Glutamatergic neuron (in vitro differentiated cells): ENCODE measurements around the gene SYTL1. TPM values are rescaled to one million over a fixed set of nuclear protein-coding genes. Genes with fewer than 3 reads are reported as not detected.
"Not testable (repeated sequence)": the region's sequence is repeated elsewhere in the genome, so short reads cannot be mapped to it uniquely, and the experiment has no call there.

Source experiments
- DNase-seq: peaks from one replicate; pipeline ENCODE4 v3.0.0; 2022
- H3K27ac Mint-ChIP-seq: one replicate; pipeline ENCODE4 v1.8.0; 2020; ENCODE audit warnings: mild to moderate bottlenecking, mixed read lengths, inconsistent platforms; ENCODE audit not compliant: unreplicated experiment
- H3K27me3 Mint-ChIP-seq: one replicate; pipeline ENCODE4 v1.8.0; 2020; ENCODE audit warnings: mild to moderate bottlenecking, moderate library complexity, mixed read lengths, inconsistent platforms; ENCODE audit not compliant: unreplicated experiment
- H3K36me3 Mint-ChIP-seq: one replicate; pipeline ENCODE4 v1.8.0; 2020; ENCODE audit warnings: mild to moderate bottlenecking, mixed read lengths, inconsistent platforms; ENCODE audit not compliant: unreplicated experiment
- H3K4me1 Mint-ChIP-seq: one replicate; pipeline ENCODE4 v1.8.0; 2020; ENCODE audit warnings: mild to moderate bottlenecking, low read depth, mixed read lengths, inconsistent platforms; ENCODE audit not compliant: unreplicated experiment
- H3K4me3 Mint-ChIP-seq: one replicate; pipeline ENCODE4 v1.8.0; 2020; ENCODE audit warnings: mild to moderate bottlenecking, mixed read lengths, inconsistent platforms; ENCODE audit not compliant: unreplicated experiment
- H3K9me3 Mint-ChIP-seq: one replicate; pipeline ENCODE4 v1.8.0; 2020; ENCODE audit warnings: mild to moderate bottlenecking, moderate library complexity, mixed read lengths, inconsistent platforms; ENCODE audit not compliant: unreplicated experiment
- total RNA-seq: library from RNA; stranded (reverse); fragmentation: NEBNext Ultra II Directional; extraction: Animal tissue kit (Norgen Biotek cat#: 25700); gene quantifications from one replicate; pipeline ENCODE4 v1.2.1, GENCODE V29; 2021; ENCODE audit not compliant: unreplicated experiment
- TF ChIP-seq, protein P1 (sequence below): fragments of 200-600 bp; sonication (generic); IDR thresholded peaks from one replicate; pipeline ENCODE4 v1.5.0; 2021; ENCODE audit not compliant: partially characterized antibody, unreplicated experiment

The SYTL1 gene
- total RNA-seq, 1 donor from 2014 or later: 3.2 TPM

DNA sequence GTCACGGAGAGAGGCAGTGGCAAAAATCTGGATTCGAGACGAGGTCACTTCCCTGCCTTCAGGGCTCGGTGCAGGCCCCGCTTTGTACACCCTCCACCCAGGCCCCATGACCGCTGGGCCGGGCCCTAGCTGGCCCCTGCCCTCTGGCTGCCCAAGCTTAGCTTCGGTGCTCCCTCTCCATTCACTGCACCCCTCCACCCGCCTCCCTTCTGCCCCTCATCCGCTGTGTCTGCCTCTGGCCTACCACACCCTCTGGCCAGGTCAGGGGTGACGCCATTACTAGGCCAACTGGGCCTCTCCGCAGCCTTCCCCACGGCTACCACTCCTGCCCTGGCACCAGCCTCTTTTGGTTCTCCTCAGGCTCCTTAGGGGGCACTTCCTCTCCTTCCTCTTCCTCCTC is 41.8 kb downstream of the SYTL1 start:
- Mint-ChIP-seq H3K4me3 (no peak overlapping the region), H3K4me1 (no peaks in the 10 kb centered on the region), H3K9me3 (peaks cover 1% of the 10 kb centered on the region), H3K36me3 (no peaks in the 10 kb centered on the region), H3K27ac (no peak overlapping the region), H3K27me3 (peaks cover 13% of the 10 kb centered on the region)
- TF ChIP-seq, protein P1, sequence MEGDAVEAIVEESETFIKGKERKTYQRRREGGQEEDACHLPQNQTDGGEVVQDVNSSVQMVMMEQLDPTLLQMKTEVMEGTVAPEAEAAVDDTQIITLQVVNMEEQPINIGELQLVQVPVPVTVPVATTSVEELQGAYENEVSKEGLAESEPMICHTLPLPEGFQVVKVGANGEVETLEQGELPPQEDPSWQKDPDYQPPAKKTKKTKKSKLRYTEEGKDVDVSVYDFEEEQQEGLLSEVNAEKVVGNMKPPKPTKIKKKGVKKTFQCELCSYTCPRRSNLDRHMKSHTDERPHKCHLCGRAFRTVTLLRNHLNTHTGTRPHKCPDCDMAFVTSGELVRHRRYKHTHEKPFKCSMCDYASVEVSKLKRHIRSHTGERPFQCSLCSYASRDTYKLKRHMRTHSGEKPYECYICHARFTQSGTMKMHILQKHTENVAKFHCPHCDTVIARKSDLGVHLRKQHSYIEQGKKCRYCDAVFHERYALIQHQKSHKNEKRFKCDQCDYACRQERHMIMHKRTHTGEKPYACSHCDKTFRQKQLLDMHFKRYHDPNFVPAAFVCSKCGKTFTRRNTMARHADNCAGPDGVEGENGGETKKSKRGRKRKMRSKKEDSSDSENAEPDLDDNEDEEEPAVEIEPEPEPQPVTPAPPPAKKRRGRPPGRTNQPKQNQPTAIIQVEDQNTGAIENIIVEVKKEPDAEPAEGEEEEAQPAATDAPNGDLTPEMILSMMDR: no peak
- DNase-seq: no peak

DNA sequence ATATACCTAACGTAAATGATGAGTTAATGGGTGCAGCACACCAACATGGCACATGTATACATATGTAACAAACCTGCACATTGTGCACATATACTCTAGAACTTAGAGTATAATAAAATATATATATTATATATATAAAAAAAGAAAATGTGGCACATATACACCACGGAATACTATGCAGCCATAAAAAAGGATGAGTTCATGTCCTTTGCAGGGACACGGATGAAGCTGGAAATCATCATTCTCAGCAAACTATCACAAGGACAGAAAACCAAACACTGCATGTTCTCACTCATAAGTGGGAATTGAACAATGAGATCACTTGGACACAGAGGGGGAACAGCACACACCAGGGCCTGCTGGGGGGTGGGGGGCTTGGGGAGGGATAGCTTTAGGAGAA is 43.0 kb downstream of the SYTL1 start:
- H3K36me3 Mint-ChIP-seq, H3K4me1 Mint-ChIP-seq, H3K4me3 Mint-ChIP-seq, H3K9me3 Mint-ChIP-seq, H3K27ac Mint-ChIP-seq, DNase-seq: not testable (repeated sequence)
- peaks cover 10% of the 10 kb centered on the region for H3K27me3 Mint-ChIP-seq

DNA sequence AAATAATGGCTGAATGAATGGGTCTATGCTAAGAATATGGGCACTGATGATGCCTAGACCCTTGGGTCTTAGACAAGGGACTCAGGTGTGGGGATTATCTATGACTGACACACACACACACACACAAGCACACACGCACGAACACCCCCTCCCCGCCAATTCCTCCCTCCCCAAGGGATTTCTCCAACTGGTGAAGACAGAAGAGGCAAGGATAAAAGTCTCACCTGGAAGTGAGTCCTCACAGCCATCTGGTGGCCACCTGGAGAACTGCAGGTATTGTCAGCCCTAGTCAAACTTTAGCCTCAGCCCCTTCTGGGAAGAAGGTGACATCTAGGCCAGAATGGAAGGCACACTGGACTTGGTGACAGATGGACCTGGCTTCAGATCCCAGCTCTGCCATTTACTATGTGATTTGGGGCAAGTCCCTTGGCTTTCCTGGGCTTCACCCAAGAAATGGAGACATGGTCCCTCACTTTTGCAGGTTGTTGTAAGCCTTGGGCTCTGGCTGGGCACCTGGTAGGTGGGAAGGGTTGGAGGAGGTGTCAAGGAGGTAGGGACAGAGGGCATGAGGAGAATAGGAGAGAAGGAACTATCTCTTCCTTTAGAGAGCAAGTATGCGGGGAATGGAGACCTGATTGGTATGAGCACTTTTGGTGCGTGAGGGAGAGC is 46.6 kb downstream of the SYTL1 start:
- TF ChIP-seq, protein P1: peak; percentile 93
- no peak overlapping the region for H3K4me3 Mint-ChIP-seq
- H3K36me3 Mint-ChIP-seq: no peaks in the 10 kb centered on the region
- H3K4me1 Mint-ChIP-seq: peaks cover 13% of the 10 kb centered on the region
- H3K9me3 Mint-ChIP-seq: peaks cover 1% of the 10 kb centered on the region
- H3K27me3 Mint-ChIP-seq: peaks cover 7% of the 10 kb centered on the region
- H3K27ac Mint-ChIP-seq: no peak overlapping the region
- peak; percentile 64 for DNase-seq

DNA sequence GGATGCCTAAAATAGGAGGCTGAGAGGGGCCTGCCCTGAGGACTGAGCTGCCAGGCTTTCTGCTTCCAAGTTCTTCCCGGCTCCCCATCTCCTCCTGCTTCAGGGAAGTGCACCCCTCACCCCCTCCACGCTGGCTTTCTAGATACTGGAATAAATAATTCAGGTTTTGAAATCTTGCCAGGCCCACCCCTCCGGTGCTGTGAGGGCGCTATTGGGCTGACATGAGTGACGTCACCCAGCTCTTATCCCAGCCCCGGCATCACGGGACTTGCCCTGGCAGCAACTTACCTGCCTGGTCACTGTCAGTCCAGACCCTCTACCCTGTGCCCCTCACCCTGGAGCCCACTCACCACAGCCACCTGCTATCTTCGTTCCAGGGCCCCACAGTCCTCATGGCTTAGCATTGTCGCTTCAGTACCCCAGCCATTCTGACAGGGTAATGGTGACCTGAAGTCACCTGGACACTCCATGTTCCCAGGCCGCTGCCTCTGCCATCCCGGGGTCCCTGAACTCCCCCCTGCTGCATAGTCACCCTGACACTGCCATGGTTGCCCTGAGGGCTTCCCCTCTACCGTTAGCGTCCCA is 49.8 kb downstream of the SYTL1 start:
- TF ChIP-seq, protein P1: no peak
- H3K9me3 Mint-ChIP-seq: no peaks in the 10 kb centered on the region
- H3K4me1 Mint-ChIP-seq: peaks cover 13% of the 10 kb centered on the region
- H3K27me3 Mint-ChIP-seq: peaks cover 12% of the 10 kb centered on the region
- no peaks in the 10 kb centered on the region for H3K36me3 Mint-ChIP-seq
- DNase-seq: no peak
- H3K27ac Mint-ChIP-seq: peak overlapping the region; percentile 33
- peak overlapping the region; percentile 85 for H3K4me3 Mint-ChIP-seq

DNA sequence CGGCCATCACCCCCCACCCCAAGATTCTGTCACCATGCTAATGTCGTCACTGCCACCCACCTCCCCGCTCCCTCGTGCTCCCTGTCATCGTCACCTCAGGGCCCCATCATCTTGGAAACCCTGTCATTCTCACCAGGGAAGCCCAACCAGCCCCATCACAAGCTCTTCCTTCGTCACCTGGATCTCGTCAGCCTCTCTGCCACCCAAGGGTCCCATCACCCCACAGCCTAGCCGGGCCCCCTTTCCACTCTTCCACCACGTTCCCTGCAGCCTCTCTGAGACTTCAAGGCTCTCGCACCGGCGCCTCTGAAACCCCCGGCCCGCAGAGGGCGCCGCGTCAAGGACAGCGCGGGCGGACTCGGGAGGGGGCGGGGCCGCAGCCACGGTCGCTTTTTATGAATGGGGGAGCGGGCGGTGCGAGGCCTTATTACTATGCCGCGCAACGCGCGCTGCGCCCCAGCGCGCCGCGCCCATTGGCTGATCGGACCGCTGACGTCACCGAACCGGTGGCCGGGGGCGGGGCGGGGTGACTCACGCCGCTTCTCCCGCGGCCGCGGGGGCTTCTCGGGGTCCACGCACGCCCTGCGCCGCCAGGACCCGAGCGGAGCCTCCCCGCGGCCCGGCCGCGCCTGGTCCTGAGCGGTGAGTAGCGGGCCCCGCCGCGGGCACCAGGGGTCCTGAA is 50.4 kb downstream of the SYTL1 start, which contains the start of gene GPR3:
GPR3 (plus strand) TSS at position 527 of the 682 bp plus-strand sequence. CDS start 1,177 bp downstream, outside the sequence.
- TF ChIP-seq, protein P1: peak; percentile 36
- Mint-ChIP-seq H3K36me3 (no peaks in the 10 kb centered on the region), H3K27me3 (peaks cover 10% of the 10 kb centered on the region), H3K27ac (peak within 1 kb of the TSS; percentile 79), H3K4me3 (peak within 1 kb of the TSS; percentile 85), H3K9me3 (no peaks in the 10 kb centered on the region), H3K4me1 (peaks cover 13% of the 10 kb centered on the region)
- DNase-seq: peak; percentile 95
